Mesenteric fat pad (tissue), 1 donor: ENCODE measurements around the gene MTARC1. TPM values are rescaled to one million over a fixed set of nuclear protein-coding genes. Genes with fewer than 3 reads are reported as not detected.

Experiments
- DNase-seq: peaks from one replicate; pipeline ENCODE4 v3.0.0-alpha.2; 2020; ENCODE audit warnings: low spot score
- long read RNA-seq: library from polyadenylated mRNA; unstranded; transcript quantifications from one replicate; pipeline ENCODE4 v2.0.0, GENCODE V29; 2020
- total RNA-seq: library from RNA; stranded (reverse); fragmentation: NEBNext Ultra II Directional; extraction: Animal tissue kit (Norgen Biotek cat#: 25700); gene quantifications from one replicate; pipeline ENCODE4 v1.2.1, GENCODE V29; 2021
- donor health status: DM: yes; HTN: yes; CAD: no.

Gene MTARC1
- total RNA-seq: 539 TPM
- long read RNA-seq, full-length matches to known transcripts: 641 of 825 reads
- long read RNA-seq, partial matches to known transcripts: 71 of 825 reads
- long read RNA-seq, other reads (novel, unspliced or antisense): 113 of 825 reads

- DNase-seq: no peak
Observed at GRCh38 chr1:220786337-220787068, at the start of gene MTARC1. Gene MTARC1, plus strand, starts transcription at chr1:220786913. Its CDS starts 32 bp downstream, at chr1:220786945.

- no peak for DNase-seq
Observed at GRCh38 chr1:220741349-220741748, 45.4 kb upstream of the MTARC1 start.

- DNase-seq: no peak
Observed at GRCh38 chr1:220741825-220742224, 44.9 kb upstream of the MTARC1 start.

- no peak for DNase-seq
Observed at GRCh38 chr1:220742520-220742919, 44.2 kb upstream of the MTARC1 start.

GRCh38 chr1:220746851-220747250, 39.9 kb upstream of the MTARC1 start:
- DNase-seq: no peak

- DNase-seq: no peak
Observed at GRCh38 chr1:220747437-220748088, 39.1 kb upstream of the MTARC1 start.

- DNase-seq: peak; percentile 92
Observed at GRCh38 chr1:220748089-220748934, 38.4 kb upstream of the MTARC1 start, which contains the start of gene MTARC2. Gene MTARC2, plus strand, starts transcription at chr1:220748322. Its CDS starts 210 bp downstream, at chr1:220748532.

- DNase-seq: no peak
Observed at GRCh38 chr1:220748936-220749335, 37.8 kb upstream of the MTARC1 start.

- no peak for DNase-seq
Observed at GRCh38 chr1:220750131-220750515, 36.6 kb upstream of the MTARC1 start.

- DNase-seq: no peak
Observed at GRCh38 chr1:220751111-220751510, 35.6 kb upstream of the MTARC1 start.

- no peak for DNase-seq
Observed at GRCh38 chr1:220754212-220754917, 32.3 kb upstream of the MTARC1 start.

- no peak for DNase-seq
Observed at GRCh38 chr1:220754918-220755295, 31.8 kb upstream of the MTARC1 start.

GRCh38 chr1:220755309-220755708, 31.4 kb upstream of the MTARC1 start:
- no peak for DNase-seq

GRCh38 chr1:220757441-220757840, 29.3 kb upstream of the MTARC1 start:
- DNase-seq: no peak

GRCh38 chr1:220759147-220759546, 27.6 kb upstream of the MTARC1 start:
- DNase-seq: no peak

GRCh38 chr1:220761688-220762427, 24.9 kb upstream of the MTARC1 start:
- no peak for DNase-seq

- no peak for DNase-seq
Observed at GRCh38 chr1:220764757-220765156, 22.0 kb upstream of the MTARC1 start.

GRCh38 chr1:220767312-220768125, 19.2 kb upstream of the MTARC1 start:
- DNase-seq: no peak

GRCh38 chr1:220768126-220768601, 18.5 kb upstream of the MTARC1 start:
- DNase-seq: no peak
